ENCODE measurements around the gene MAP3K5. TPM values are rescaled to one million over a fixed set of nuclear protein-coding genes. Genes with fewer than 3 reads are reported as not detected.

Gene MAP3K5
- polyA plus RNA-seq, 3 donors = 9.6 to 12.0 (median 11.1) TPM

DNA sequence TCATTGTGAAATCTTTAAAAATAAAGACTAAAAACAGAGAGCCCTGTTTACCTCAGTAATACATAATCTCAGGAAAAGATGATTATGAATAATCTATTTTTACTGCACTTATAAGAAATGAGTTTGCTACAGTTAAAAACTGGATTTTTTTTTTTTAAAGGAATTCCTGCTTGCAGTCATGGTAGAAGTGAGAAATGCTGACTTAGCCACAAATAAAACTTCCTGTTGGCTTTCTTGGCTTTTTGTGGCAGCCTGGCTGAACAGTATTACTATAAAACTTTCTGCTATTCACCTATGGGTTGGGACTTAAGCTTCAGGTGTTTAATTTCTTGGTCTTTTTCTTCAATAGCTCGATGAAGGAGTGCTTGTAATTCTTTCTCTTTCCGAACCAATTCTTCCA lies 230.1 kb downstream of the MAP3K5 start:
- Histone ChIP-seq H4K20me1 (ENCODE audit: insufficient read depth, low read length) (peaks cover 3% of the 10 kb centered on the region), H3K4me1 (ENCODE audit: control insufficient read depth in 1 of 2, insufficient read depth in 2 of 2, low read length in 2 of 2) (peaks cover 6 to 9% of the 10 kb centered on the region in 2 donors), H3K4me3 (replicated peaks in 1 of 3; ENCODE audit: low read depth in 2 of 3, low read length in 3 of 3) (no peak overlapping the region), H3K4me2 (replicated peaks; ENCODE audit: extremely low read depth, low read length, poor library complexity, severe bottlenecking) (no peak overlapping the region), H2AFZ (ENCODE audit: insufficient read depth, low read depth, low read length, poor library complexity, severe bottlenecking) (no peak overlapping the region), H3K79me2 (ENCODE audit: insufficient read depth, low read length) (no peaks in the 10 kb centered on the region), H3K9ac (ENCODE audit: insufficient read depth, low read length, poor library complexity, severe bottlenecking) (no peak overlapping the region), H3K36me3 (replicated peaks in 1 of 2; ENCODE audit: control insufficient read depth in 1 of 2, insufficient read depth in 2 of 2, low read length in 2 of 2) (peaks cover 69 to 98% of the 10 kb centered on the region in 2 donors), H3K27ac (ENCODE audit: low read depth in 1 of 2, low read length in 2 of 2) (no peak overlapping the region), H3K9me3 (replicated peaks in 1 of 2; ENCODE audit: control insufficient read depth in 1 of 2, insufficient read depth in 1 of 2, low read length in 2 of 2) (no peaks in the 10 kb centered on the region), H3K27me3 (ENCODE audit: control insufficient read depth in 2 of 2, insufficient read depth in 2 of 2, low read length in 2 of 2) (no peaks in the 10 kb centered on the region)
- TF ChIP-seq CTCF (IDR thresholded peaks at IDR 0.05) = no peak
- Mint-ChIP-seq H3K4me1 (peaks cover 13% of the 10 kb centered on the region), H3K27me3 (ENCODE audit: low read depth in 3 of 3) (peaks cover 0 to 3% (median 0%) of the 10 kb centered on the region in 3 donors), H3K4me3 (no peak overlapping the region), H3K27ac (no peak overlapping the region), H3K36me3 (peaks cover 78 to 86% of the 10 kb centered on the region in 2 donors), H3K9me3 (peaks cover 0 to 3% (median 0%) of the 10 kb centered on the region in 7 donors)
- DNase-seq = no peak
- WGBS (ENCODE audit: insufficient coverage) = no CpG with 5 or more reads among the region's 2 CpGs
- intact Hi-C loops (cut with micrococcal nuclease) = no loop called here

GRCh38 chr6:136553166-136553787 lies 239.0 kb downstream of the MAP3K5 start:
- H3K4me1 ChIP-seq (ENCODE audit: control insufficient read depth in 1 of 2, insufficient read depth in 2 of 2, low read length in 2 of 2) = peaks cover 15 to 16% of the 10 kb centered on the region in 2 donors
- H3K36me3 Mint-ChIP-seq = peaks cover 40 to 43% of the 10 kb centered on the region in 2 donors
- H3K4me2 ChIP-seq (replicated peaks; ENCODE audit: extremely low read depth, low read length, poor library complexity, severe bottlenecking) = no peak overlapping the region
- peaks cover 19 to 40% of the 10 kb centered on the region in 2 donors for H3K36me3 ChIP-seq (replicated peaks in 1 of 2; ENCODE audit: control insufficient read depth in 1 of 2, insufficient read depth in 2 of 2, low read length in 2 of 2)
- no peaks in the 10 kb centered on the region for H3K79me2 ChIP-seq (ENCODE audit: insufficient read depth, low read length)
- H3K4me1 Mint-ChIP-seq = peaks cover 13% of the 10 kb centered on the region
- H3K9me3 ChIP-seq (replicated peaks in 1 of 2; ENCODE audit: control insufficient read depth in 1 of 2, insufficient read depth in 1 of 2, low read length in 2 of 2) = no peaks in the 10 kb centered on the region
- intact Hi-C loops (cut with micrococcal nuclease) = no loop called here
- peak overlapping the region in 1 of 7 donors; percentile 8 for H3K27ac Mint-ChIP-seq
- WGBS (ENCODE audit: insufficient coverage) = 87% methylated on average over 3 of the region's 5 CpGs
- H3K27ac ChIP-seq (ENCODE audit: low read depth in 1 of 2, low read length in 2 of 2) = no peak overlapping the region
- no peak overlapping the region for H3K4me3 Mint-ChIP-seq
- H2AFZ ChIP-seq (ENCODE audit: insufficient read depth, low read depth, low read length, poor library complexity, severe bottlenecking) = no peak overlapping the region
- H3K27me3 Mint-ChIP-seq (ENCODE audit: low read depth in 3 of 3) = peaks cover 31 to 39% (median 34%) of the 10 kb centered on the region in 3 donors
- no peak for TF ChIP-seq CTCF (IDR thresholded peaks at IDR 0.05)
- no peak overlapping the region for H3K4me3 ChIP-seq (replicated peaks in 1 of 3; ENCODE audit: low read depth in 2 of 3, low read length in 3 of 3)
- DNase-seq = no peak
- H4K20me1 ChIP-seq (ENCODE audit: insufficient read depth, low read length) = no peaks in the 10 kb centered on the region
- peaks cover 0 to 8% (median 0%) of the 10 kb centered on the region in 7 donors for H3K9me3 Mint-ChIP-seq
- no peak overlapping the region for H3K9ac ChIP-seq (ENCODE audit: insufficient read depth, low read length, poor library complexity, severe bottlenecking)
- peaks cover 23 to 37% of the 10 kb centered on the region in 2 donors for H3K27me3 ChIP-seq (ENCODE audit: control insufficient read depth in 2 of 2, insufficient read depth in 2 of 2, low read length in 2 of 2)

Data from CD14-positive monocyte (primary cell).